Chondrocyte (in vitro differentiated cells): ENCODE measurements around the gene BRPF1. TPM values are rescaled to one million over a fixed set of nuclear protein-coding genes. Genes with fewer than 3 reads are reported as not detected.

ENCODE experiments used
- DNase-seq: peaks from one replicate; pipeline ENCODE4 v3.0.0; 2021; ENCODE audit warnings: mixed read lengths, low spot score
- H3K27ac Mint-ChIP-seq: one replicate; pipeline ENCODE4 v1.8.0; 2021; ENCODE audit warnings: mild to moderate bottlenecking, moderate library complexity, mixed read lengths; ENCODE audit not compliant: unreplicated experiment
- H3K27me3 Mint-ChIP-seq: 2 replicates; pipeline ENCODE4 v1.8.0; 2021; ENCODE audit warnings: low read depth, mixed read lengths
- H3K36me3 Mint-ChIP-seq: 2 replicates; pipeline ENCODE4 v1.8.0; 2021; ENCODE audit warnings: low read depth, mixed read lengths
- H3K4me1 Mint-ChIP-seq: 2 replicates; pipeline ENCODE4 v1.8.0; 2021; ENCODE audit warnings: low read depth, mild to moderate bottlenecking, mixed read lengths
- H3K4me3 Mint-ChIP-seq: one replicate; pipeline ENCODE4 v1.8.0; 2021; ENCODE audit warnings: mild to moderate bottlenecking, moderate library complexity, mixed read lengths; ENCODE audit not compliant: unreplicated experiment
- H3K9me3 Mint-ChIP-seq: 2 replicates; pipeline ENCODE4 v1.8.0; 2021; ENCODE audit warnings: low read depth, mixed read lengths
- CTCF ChIP-seq: fragments of 200-600 bp; sonication (generic); IDR thresholded peaks from 2 replicates; pipeline ENCODE4 v1.5.0; 2021; ENCODE audit warnings: antibody characterized with exemption, mild to moderate bottlenecking, moderate library complexity
- total RNA-seq: library from RNA; stranded (reverse); gene quantifications from 3 replicates; pipeline ENCODE4 v1.2.1, GENCODE V29; 2021

The BRPF1 gene
- total RNA-seq, 1 donor from 2014 or later, result 15.5 TPM

GRCh38 chr3:9686050-9686550 is 45.4 kb upstream of the BRPF1 start:
- Mint-ChIP-seq H3K9me3 (no peaks in the 10 kb centered on the region), H3K4me1 (no peaks in the 10 kb centered on the region), H3K27me3 (no peaks in the 10 kb centered on the region), H3K36me3 (peaks cover 37% of the 10 kb centered on the region), H3K4me3 (no peak overlapping the region), H3K27ac (no peak overlapping the region)
- no peak for DNase-seq
- TF ChIP-seq CTCF, result no peak

- no peak for DNase-seq
- TF ChIP-seq CTCF, result no peak
- no peaks in the 10 kb centered on the region for H3K4me1 Mint-ChIP-seq
- no peak overlapping the region for H3K27ac Mint-ChIP-seq
- H3K27me3 Mint-ChIP-seq, result no peaks in the 10 kb centered on the region
- no peaks in the 10 kb centered on the region for H3K9me3 Mint-ChIP-seq
- peaks cover 38% of the 10 kb centered on the region for H3K36me3 Mint-ChIP-seq
- H3K4me3 Mint-ChIP-seq, result no peak overlapping the region
Observed at GRCh38 chr3:9686703-9687102, 44.8 kb upstream of the BRPF1 start.

- H3K36me3 Mint-ChIP-seq, result peaks cover 41% of the 10 kb centered on the region
- TF ChIP-seq CTCF, result no peak
- H3K9me3 Mint-ChIP-seq, result no peaks in the 10 kb centered on the region
- H3K27me3 Mint-ChIP-seq, result no peaks in the 10 kb centered on the region
- no peak for DNase-seq
- H3K4me1 Mint-ChIP-seq, result no peaks in the 10 kb centered on the region
- H3K27ac Mint-ChIP-seq, result no peak overlapping the region
- no peak overlapping the region for H3K4me3 Mint-ChIP-seq
Observed at GRCh38 chr3:9687514-9687913, 44.0 kb upstream of the BRPF1 start.

- H3K36me3 Mint-ChIP-seq, result peaks cover 42% of the 10 kb centered on the region
- no peak for DNase-seq
- no peaks in the 10 kb centered on the region for H3K9me3 Mint-ChIP-seq
- H3K4me3 Mint-ChIP-seq, result no peak overlapping the region
- H3K4me1 Mint-ChIP-seq, result no peaks in the 10 kb centered on the region
- no peak overlapping the region for H3K27ac Mint-ChIP-seq
- no peaks in the 10 kb centered on the region for H3K27me3 Mint-ChIP-seq
- TF ChIP-seq CTCF, result no peak
Observed at GRCh38 chr3:9688961-9689360, 42.6 kb upstream of the BRPF1 start.

DNA sequence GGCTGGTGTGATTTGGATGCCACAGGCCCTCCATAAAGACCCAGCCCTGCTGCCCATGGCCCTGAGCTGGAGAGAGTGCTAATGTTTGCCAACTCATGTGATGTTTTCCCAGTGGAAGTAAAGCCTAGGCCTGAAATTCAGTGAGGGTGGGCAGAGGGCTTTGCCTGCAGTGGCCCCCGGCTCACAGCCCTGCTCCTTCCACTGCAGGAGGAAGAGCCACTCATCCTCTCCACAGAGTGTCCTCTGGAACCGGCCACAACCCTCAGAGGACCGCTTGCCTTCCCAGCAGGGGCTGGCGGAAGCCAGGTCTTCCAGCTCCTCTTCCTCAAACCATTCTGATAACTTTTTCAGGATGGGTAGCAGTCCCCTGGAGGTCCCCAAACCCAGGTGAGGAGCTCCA is 41.8 kb upstream of the BRPF1 start:
- Mint-ChIP-seq H3K36me3 (peaks cover 37% of the 10 kb centered on the region), H3K9me3 (no peaks in the 10 kb centered on the region), H3K27me3 (no peaks in the 10 kb centered on the region), H3K27ac (no peak overlapping the region), H3K4me1 (no peaks in the 10 kb centered on the region), H3K4me3 (no peak overlapping the region)
- no peak for TF ChIP-seq CTCF
- DNase-seq, result no peak
